Limb (tissue), 2 donors: ENCODE data around the gene GPR89B.
A peak's percentile ranks its signal among the peaks of the same experiment; 100 is the strongest.
"Not testable (repeated sequence)": the region's sequence is repeated elsewhere in the genome, so short reads cannot be mapped to it uniquely, and the experiment has no call there.

Experiments
- DNase-seq, 2 donors: peaks; one replicate each; pipeline ENCODE4 v3.0.0-alpha.2; 2016; ENCODE audit errors: extremely low spot score in 2 of 2

GPR89B gene

DNA sequence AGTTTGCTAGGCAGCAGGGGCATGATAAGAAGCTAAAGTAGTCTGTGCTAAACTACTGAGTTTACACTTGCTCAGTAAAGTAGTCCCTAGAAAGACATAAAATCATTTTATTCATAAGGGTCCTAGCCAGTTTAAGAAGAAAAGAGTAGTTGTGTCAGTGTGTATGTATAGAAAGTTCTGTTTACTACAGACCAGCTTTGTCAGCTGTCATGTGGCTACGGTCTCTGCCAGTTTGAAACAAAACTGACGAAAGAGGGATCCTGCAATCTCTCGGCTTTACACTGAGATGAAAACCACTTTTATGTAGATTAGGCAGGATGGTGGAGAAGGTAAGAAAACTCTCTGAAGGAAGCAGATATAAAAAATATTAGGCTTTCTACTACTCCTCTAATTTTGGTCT, 7.1 kb downstream of the GPR89B start:
- not testable (repeated sequence) for DNase-seq

DNA sequence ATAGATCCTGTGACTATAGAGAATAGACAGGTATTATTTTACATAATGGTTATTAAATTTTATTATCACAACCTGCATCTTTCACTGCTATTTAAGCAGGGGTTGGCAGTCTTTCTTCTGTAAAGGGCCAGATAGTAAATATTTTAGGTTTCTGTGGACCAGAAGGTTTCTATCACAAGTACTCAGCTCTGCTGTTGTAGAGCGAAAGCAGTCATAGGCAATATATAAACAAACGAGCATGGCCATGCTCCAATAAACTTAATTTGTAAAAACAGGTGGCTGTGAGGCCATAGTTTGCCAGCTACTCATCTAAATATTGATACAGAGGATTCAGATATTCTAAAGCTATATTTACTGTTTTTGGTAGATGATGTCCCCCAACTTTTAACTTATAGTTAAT, 12.2 kb downstream of the GPR89B start:
- not testable (repeated sequence) for DNase-seq

DNA sequence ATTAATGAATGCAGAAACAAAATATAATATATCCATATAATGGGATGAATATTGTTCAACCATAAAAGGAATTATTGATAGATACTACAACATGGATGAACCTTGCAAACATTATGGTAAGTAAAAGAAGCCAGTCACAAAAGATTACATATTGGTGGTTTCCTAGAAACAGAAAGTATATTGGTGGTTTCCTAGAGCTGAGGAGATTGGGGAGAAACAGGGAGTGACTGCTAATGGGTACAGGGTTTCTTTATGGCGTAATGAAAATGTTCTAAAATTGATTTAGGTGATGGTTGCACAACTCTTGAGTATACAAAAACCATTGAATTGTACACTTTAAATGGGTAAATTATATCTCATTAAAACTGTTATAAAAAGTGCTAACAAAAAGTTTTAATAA, 14.3 kb downstream of the GPR89B start:
- DNase-seq = not testable (repeated sequence)

DNA sequence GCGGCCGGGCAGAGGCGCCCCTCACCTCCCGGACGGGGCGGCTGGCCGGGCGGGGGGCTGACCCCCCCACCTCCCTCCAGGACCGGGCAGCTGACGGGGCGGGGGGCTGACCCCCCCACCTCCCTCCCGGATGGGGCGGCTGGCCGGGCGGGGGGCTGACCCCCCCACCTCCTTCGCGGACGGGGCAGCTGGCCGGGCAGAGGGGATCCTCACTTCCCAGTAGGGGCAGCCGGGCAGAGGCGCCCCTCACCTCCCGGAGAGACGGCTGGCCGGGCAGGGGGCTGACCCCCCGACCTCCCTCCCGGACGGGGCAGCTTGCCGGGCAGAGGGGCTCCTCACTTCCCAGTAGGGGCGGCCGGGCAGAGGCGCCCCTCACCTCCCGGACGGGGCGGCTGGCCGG, 21.3 kb downstream of the GPR89B start:
- DNase-seq = not testable (repeated sequence)

DNA sequence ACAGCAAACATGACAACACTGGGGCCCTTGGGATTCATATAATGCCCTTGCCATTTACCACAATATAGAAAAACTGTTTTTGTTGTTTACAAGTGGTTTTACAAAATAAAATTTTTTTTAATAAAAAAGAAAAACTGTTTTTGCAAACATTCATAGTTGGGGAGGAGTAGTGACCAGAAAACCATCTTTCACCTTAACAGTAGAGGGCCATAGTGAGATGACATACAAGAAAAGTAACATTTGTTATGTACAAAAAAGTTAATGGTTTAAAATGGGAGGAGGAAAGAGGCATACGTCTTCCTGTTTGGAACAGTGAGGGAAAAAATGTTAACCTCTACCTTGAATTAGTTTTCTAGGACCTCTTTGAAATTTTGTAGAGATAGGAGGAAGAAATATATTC, 30.7 kb downstream of the GPR89B start:
- not testable (repeated sequence) for DNase-seq

DNA sequence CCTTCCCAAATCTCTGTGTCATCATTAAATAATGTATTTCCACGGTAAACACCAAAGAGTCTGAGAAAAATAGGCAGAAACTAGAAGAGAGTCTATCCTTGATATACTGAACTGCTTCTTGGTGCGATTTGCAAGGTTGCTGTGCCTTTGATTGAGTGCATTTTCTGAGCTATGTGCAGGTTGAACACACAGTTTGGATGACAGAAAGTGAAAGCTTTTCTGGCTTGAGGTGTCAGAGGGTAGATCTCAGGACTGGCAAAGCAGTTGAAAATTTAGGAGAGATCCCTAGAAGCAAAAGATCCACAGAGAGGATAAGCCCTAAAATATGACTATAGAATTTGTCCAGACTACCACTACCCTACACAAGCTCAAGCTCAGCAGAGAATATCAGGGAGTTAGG, 31.5 kb downstream of the GPR89B start:
- DNase-seq = not testable (repeated sequence)

DNA sequence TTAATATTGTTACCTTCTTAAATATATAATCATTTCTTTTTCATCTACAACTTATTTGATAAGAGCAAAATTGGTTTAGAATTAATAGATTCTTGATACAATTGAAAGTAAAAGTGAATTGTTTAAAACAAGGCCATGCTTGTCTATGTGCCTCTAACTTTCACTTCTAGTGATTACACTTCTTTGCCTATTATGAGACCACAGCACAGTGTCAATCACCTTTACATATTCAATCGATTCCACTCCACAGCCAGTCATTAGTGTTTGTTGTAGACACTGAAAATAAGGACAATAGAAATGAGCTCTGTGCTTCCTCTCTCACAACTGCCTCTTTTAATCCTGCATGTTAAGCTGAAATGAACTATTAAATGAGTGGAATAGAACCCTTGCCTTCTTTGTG, 36.4 kb downstream of the GPR89B start:
- DNase-seq = not testable (repeated sequence)

DNA sequence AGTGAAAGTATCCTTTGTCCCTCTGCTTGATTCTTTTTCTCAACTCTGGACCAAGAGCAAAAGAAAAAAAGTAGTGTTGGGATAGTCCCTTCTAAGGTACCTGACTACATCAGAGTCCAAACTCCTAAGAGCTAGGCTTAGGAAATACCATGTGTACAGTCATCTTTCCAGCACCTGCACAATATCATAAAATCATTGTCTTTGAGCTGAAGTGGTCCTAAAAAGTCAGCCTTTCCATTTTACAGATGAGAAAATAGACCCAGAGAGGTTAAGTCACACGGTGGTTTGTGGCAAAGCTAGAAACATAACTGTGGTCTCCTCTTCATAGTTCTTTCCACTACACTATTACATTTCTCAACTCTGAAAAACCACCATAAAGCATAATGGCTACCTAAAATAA, 38.4 kb downstream of the GPR89B start:
- not testable (repeated sequence) for DNase-seq

DNA sequence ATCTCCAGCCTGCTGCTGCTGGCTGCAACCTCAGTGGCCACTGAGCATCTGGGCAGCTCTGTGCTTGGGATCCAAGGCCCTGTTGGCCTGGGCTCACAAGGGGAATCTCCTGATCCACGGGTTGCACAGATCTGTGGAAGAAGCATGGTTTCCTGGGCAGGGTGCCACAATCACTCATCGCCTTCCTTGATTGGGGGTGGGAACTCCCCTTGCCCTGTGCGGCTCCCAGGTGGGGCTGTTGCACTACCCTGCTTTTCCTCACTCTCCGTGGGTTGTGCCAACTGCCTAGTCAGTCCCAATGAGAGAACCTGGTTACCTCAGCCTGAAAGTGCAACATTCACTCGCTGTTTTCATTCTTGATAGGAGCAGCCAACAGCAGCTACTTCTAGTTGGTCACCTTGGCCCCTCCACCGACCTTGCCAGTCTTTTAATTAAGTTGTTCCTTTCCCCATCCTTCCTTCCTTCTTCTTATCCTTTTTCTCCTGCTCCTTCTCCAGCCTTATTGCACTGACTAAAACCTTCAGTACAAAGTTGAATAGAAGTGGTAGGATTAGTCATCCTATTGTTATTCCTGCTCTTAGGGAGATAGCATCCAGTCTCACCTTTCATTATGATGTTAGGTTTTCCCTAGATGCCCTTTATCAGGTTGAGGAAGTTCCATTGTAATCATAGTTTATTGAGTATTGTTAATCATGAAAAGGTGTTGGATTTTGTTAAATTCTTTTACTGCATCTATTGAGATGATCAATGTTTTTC, 50.9 kb downstream of the GPR89B start:
- not testable (repeated sequence) for DNase-seq

DNA sequence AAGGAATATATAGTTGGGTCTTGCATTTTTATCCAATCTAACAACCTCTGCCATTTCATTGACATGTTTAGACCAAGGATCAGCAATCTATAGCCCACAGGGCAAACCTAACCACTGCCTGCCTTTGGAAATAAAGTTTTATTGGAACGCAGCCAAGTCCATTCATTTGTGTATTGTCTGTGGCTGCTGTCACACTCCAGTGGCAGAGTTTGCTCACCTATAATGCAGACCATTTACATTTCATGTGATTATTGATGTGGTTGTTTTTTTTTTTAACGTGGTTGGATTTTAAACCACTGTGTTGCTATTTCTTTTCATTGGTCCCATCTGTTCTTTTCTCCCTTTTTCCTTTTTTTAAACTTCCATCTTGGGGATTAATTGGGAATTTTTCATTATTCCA, 57.2 kb downstream of the GPR89B start:
- not testable (repeated sequence) for DNase-seq

DNA sequence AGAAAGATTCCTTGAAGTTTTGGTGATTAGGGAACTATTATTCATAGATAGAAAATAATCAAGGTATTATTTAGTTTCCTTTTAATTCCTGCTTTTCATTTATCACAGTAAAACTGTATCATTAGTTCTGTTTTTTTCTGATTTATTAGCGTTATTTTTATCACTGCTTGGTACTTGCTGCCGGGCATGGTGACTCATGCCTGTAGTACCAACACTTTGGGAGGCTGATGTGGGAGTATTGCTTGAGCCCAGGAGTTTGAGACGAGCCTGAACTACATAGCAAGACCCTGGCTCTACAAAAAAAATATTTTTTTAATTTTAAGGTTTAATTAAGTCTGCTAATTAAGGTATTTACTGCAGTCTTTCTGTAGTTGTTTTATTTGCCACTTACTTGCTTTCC, 59.7 kb downstream of the GPR89B start:
- DNase-seq = not testable (repeated sequence)

DNA sequence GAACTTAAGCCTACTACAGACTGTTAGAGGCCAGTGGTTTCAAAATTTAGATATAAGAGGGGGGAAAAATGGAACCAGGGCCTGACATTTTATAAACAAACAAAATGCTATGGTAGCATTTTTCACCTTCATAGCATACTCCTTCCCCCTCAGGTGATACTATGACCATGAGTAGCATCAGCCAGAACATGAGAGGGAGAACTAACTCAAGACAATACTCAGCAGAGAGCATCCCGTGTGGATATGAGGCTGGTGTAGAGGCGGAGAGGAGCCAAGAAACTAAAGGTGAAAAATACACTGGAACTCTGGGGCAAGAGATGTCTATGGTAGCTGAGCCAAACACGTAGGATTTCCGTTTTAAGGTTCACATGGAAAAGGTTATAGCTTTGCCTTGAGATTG, 64.7 kb downstream of the GPR89B start:
- DNase-seq = not testable (repeated sequence)

DNA sequence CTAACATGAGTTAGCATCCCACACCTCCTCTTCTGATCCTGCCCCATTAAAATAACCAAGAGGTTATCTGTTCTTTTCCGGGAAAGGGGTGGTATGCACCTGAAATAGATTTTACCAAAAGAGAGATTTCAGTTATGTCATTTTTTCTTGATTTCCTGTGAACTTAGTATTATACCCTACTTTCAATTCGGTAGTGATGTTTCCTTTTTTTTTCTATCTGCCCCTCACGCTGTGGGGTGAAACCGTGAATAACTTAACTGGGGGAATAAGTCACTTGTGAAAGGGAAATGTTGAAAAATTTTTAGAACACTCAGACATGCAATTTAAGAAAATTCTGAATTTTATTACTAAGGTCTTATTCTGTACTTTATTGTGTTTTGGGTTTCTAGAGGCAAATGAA, 65.2 kb downstream of the GPR89B start:
- DNase-seq = not testable (repeated sequence)

DNA sequence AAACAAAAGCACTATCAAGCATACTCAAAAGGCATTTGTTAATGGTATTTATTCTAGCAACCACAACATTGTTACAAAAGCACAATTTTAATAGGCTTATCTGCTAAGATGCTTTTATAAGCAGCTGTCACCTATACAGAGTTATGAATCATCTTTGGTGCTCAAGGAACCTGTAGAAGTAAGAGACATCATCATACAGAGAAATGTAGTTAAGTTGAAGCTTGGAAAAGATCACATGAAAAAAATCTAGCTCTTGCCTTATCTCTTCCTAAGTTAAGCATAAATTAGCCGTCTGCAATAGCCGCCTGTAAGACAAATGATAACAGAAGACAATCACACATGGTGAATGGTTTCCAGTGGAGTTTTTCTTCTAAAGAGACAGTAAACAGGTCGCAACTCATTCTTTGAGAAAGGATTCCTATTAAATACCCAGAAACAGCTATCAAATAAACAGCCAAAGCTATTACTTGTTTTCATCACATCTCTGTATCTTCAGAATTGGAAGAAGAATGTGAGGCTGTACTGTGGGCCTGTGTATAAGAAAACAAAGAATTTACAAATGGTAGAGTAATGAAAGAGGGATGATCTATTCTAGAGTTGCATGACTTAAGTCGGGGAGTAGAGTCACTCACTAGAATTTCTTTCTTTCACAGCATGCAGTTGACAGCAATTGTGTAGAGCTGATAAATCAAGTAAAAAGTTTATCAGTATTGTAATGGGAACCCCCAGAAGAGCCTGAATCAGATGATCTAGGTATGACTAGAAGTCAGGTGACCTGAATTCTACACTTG, 65.8 kb downstream of the GPR89B start:
- DNase-seq = not testable (repeated sequence)

DNA sequence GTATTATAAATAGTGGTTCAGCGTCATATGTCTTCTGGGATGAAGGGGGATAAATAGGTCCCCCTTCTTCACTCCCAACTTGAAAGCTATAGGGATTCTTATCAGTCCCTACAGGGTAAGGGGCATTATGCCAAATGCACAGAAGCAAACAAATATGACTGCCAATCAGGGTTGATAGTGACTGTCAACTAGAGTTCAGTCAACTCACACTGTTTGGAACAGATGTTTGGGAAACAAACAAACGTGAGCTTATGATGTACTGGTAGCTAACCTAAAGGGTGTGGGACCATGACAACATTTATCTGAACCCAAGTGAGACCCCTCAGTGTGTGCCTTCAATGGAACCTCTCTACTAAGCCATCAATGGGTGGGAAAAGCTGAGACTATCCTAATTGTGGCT, 67.9 kb downstream of the GPR89B start:
- DNase-seq = not testable (repeated sequence)

DNA sequence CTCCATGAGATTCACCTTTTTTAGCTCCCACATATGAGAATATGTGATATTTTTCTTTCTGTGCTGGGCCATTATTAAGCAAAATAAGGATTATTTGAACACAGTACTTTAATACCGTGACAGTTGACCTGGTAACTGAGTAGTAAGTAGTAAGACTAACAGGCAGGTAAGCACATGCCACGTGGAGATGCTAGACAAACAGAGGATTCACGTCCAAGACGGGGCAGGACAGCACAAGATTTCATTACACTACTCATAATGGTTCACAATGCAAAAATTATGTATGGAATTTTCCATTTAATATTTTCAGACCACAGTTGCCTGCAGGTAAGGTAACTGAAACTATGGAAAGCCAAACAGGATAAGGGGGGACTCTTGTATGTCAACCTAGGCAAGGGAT, 79.5 kb downstream of the GPR89B start:
- DNase-seq = not testable (repeated sequence)

DNA sequence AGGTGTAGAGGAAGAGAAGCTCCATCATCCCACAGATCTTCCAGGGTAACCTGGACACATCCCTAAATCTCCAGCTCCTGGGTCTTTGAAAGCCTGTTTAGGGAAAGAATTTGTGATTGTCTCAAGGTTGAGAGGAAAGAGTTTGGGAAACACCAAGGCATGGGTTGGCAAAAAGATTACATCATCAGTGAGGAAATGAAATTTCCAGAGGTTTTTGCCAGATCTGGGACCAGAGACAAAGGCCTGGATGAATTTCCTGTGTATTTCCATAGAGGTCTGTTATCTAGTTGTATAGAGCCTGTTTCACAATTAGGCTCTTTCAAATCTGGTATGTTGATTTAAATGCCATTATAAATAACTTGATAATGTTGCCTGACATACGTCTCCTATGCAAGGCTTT, 82.3 kb downstream of the GPR89B start:
- DNase-seq = no peak

DNA sequence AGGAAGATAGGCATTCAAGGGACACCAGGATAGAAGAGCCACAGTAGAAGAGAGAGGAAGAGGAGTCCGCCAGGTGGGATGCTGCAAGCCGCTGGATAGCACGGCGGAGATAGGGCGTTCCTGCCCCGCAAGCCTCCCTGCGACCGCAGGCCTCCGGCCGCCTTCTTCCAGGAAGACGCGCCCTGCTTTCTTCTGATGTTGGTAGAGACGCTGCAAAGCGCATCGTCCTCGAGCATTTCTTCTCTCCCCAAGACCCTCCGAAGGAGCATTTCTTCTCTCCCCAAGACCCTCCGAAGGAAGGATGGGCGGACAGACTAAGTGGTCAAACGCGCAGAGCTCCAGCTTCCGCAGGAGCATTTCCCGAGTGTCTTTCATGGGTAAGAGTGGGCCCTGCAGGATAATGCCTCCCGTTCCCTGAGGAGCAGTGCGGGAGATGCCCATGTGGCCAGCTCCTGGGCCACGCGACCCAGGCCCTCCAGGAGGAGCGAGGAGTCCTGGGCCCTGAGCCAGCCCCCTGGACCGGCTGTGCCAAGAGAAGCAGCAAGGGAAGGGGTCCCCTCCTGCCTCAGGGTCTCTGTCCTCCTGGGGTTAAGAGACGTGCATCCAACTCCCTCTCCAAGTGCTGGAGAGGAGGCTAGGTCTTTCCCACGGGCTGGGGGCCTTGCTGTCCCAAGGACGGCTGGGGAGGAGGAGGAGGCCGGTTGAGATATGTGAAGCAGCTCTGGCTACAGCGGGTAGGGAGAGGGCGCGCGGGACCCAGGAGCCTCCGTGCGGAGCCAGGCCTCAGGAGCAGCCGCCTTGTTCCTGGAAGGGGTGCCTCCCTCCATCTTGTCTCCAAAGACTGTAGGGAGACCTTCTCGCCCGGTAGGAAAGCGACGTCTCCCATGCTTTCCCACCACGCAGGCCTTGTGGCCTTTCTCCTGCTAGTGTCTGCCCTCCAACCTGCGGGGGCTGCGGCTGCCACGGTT, 85.2 kb downstream of the GPR89B start:
- DNase-seq = peak in 1 of 2 donors; percentile 39

DNA sequence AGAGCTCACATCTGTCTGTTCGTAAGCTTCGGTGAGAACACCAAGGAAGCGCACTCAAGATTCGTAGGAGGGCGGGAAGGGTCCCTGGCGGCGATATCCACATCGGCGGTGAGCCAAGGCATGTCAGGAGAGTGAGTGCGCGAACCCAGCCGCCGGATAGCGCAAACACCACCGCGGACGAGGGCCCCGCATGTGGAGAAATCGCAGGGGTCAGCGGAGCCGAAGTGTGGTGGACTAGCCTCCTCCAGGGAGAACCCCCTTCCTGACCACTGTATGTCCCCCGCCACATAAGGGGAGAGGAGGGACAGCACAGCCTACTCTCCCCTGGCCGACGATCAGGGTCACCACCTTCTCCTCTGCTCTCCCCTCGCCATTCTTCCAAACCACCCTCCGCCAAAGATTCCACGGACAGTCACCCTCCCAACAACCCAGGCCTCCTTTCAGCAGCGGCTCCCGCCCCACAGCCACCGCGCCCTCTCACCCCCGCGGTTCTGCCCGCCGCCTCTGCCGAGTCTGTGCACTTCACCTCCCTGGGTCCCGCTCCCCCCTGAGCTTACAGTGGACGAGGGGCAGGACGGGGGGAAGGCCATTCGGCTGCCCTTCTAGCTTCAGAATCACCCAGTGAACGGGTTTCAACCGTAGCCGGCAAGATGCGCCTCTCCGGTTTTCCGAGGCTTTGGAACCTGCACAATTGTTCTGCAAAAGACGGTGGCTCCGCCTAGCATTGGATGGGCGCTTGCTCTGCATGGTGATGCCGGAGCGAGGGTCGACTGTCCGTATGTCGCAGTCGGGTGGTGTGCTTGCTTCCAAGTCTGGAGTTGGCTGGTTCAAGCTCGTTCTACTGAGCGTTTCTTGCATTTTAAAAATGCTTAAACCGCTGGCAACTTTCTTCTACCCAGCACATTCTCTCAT, 86.3 kb downstream of the GPR89B start:
- DNase-seq = peak in 1 of 2 donors; percentile 32

DNA sequence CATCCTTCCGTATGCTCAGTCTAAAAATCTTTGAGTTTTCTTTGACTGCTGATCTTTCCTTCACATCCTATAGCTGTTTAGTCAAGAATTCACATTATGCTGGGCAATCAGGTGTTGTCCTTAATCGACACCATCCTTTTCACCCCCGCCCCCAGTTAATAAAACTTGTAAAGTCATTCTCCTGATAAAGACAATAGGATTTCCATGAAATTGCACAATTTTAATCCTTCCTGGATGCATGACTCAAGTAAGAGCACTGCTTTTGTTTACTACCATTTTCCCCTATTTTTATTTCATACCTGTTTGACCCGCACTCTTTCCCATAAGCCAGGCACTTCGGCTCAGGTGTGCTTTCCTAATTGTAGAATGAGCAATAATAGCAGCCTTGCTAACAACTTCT, 96.7 kb downstream of the GPR89B start:
- not testable (repeated sequence) for DNase-seq
